Smooth muscle cell (in vitro differentiated cells): Measurements from ENCODE around the gene APPL2. TPM values are rescaled to one million over a fixed set of nuclear protein-coding genes. Genes with fewer than 3 reads are reported as not detected.

ENCODE experiments used
- DNase-seq: peaks from one replicate; lab custom pipeline; 2025; ENCODE audit not compliant: unreplicated experiment; lab: John Stamatoyannopoulos, UW
- H2AFZ ChIP-seq: fragments of 200-600 bp; sonication (generic); 2 replicates; pipeline ENCODE4 v1.6.0; 2016; ENCODE audit warnings: antibody characterized with exemption, low read depth, mild to moderate bottlenecking
- H3F3A ChIP-seq: fragments of 200-600 bp; sonication (generic); 2 replicates; pipeline ENCODE4 v1.6.0; 2017; ENCODE audit warnings: antibody characterized with exemption, low read depth
- H3K27ac ChIP-seq: fragments of 200-600 bp; sonication (generic); 2 replicates; pipeline ENCODE4 v1.5.1; 2016; ENCODE audit warnings: low read depth, mild to moderate bottlenecking
- H3K27me3 ChIP-seq: fragments of 200-600 bp; sonication (generic); 2 replicates; pipeline ENCODE4 v1.6.1; 2016; ENCODE audit warnings: low read depth, mild to moderate bottlenecking
- H3K36me3 ChIP-seq: fragments of 200-600 bp; sonication (generic); 2 replicates; pipeline ENCODE4 v1.5.1; 2016; ENCODE audit warnings: low read depth
- H3K4me1 ChIP-seq: fragments of 200-600 bp; sonication (generic); 2 replicates; pipeline ENCODE4 v1.5.1; 2016; ENCODE audit warnings: low read depth
- H3K4me2 ChIP-seq: fragments of 200-600 bp; sonication (generic); 2 replicates; pipeline ENCODE4 v1.6.0; 2016; ENCODE audit warnings: mild to moderate bottlenecking
- H3K4me3 ChIP-seq: fragments of 200-600 bp; sonication (generic); 2 replicates; pipeline ENCODE4 v1.5.1; 2016; ENCODE audit warnings: mild to moderate bottlenecking
- H3K79me2 ChIP-seq: fragments of 200-600 bp; sonication (generic); 2 replicates; pipeline ENCODE4 v1.6.0; 2016; ENCODE audit warnings: low read depth, mild to moderate bottlenecking
- H3K9ac ChIP-seq: fragments of 200-600 bp; sonication (generic); 2 replicates; pipeline ENCODE4 v1.6.0; 2016; ENCODE audit warnings: low read depth
- H3K9me3 ChIP-seq: fragments of 200-600 bp; sonication (generic); replicated peaks from 2 replicates; pipeline ENCODE4 v1.5.1; 2016; ENCODE audit warnings: low read depth
- H4K20me1 ChIP-seq: fragments of 200-600 bp; sonication (generic); 2 replicates; pipeline ENCODE4 v1.6.0; 2016; ENCODE audit warnings: low read depth
- CTCF ChIP-seq: fragments of 200-600 bp; sonication (generic); IDR thresholded peaks from 2 replicates; pipeline ENCODE4 v1.5.1; 2017; ENCODE audit warnings: borderline replicate concordance, mild to moderate bottlenecking, antibody characterized with exemption; ENCODE audit not compliant: insufficient read depth, poor library complexity, severe bottlenecking
- WGBS: methylation state at CpG from one replicate; pipeline ENCODE4 v1.1.7; 2016; ENCODE audit warnings: low lambda C conversion rate; 5-methylcytosine and 5-hydroxymethylcytosine counted together
- polyA plus RNA-seq: library from polyadenylated mRNA; unstranded; fragments of >200 nt; fragmentation: Nextera tagmentation; extraction: Ambion mirVana; gene quantifications from 2 replicates; pipeline ENCODE4 v1.2.1, GENCODE V29; 2016
- total RNA-seq: library from RNA; depleted of rRNA; stranded (reverse); fragments of >200 nt; gene quantifications from 2 replicates; pipeline ENCODE4 v1.2.3, GENCODE V29; 2014

The APPL2 gene
- total and polyA plus RNA-seq, 2 experiments from 2014 or later: 19.8 to 22.4 TPM

- WGBS: 86% methylated on average over 1 of the region's 1 CpG
- Histone ChIP-seq H4K20me1 (no peaks in the 10 kb centered on the region), H3K9me3 (no peaks in the 10 kb centered on the region), H3K4me3 (no peak overlapping the region), H3K27me3 (no peaks in the 10 kb centered on the region), H3K4me1 (no peaks in the 10 kb centered on the region), H3K4me2 (no peak overlapping the region), H3K36me3 (no peaks in the 10 kb centered on the region), H2AFZ (no peak overlapping the region), H3K79me2 (peaks cover 3% of the 10 kb centered on the region), H3K9ac (no peak overlapping the region), H3K27ac (no peak overlapping the region), H3F3A (no peaks in the 10 kb centered on the region)
- no peak for TF ChIP-seq CTCF
- DNase-seq: no peak
Observed at GRCh38 chr12:105240228-105240627, 4.3 kb upstream of the APPL2 start.

GRCh38 chr12:105239304-105239703, 3.3 kb upstream of the APPL2 start:
- Histone ChIP-seq H3K4me2 (no peak overlapping the region), H3K79me2 (peaks cover 12% of the 10 kb centered on the region), H3K4me3 (no peak overlapping the region), H4K20me1 (no peaks in the 10 kb centered on the region), H3K27me3 (no peaks in the 10 kb centered on the region), H3K9me3 (no peaks in the 10 kb centered on the region), H3F3A (no peaks in the 10 kb centered on the region), H3K9ac (no peak overlapping the region), H2AFZ (no peak overlapping the region), H3K36me3 (no peaks in the 10 kb centered on the region), H3K4me1 (peaks cover 9% of the 10 kb centered on the region), H3K27ac (no peak overlapping the region)
- DNase-seq: no peak
- no peak for TF ChIP-seq CTCF
- WGBS: 82% methylated on average over 5 of the region's 5 CpGs

GRCh38 chr12:105237666-105238065, 1.7 kb upstream of the APPL2 start:
- Histone ChIP-seq H3F3A (peaks cover 11% of the 10 kb centered on the region), H3K27ac (no peak overlapping the region), H3K4me2 (no peak overlapping the region), H3K36me3 (no peaks in the 10 kb centered on the region), H3K27me3 (no peaks in the 10 kb centered on the region), H3K4me1 (peaks cover 26% of the 10 kb centered on the region), H3K4me3 (no peak overlapping the region), H2AFZ (no peak overlapping the region), H3K79me2 (peaks cover 28% of the 10 kb centered on the region), H3K9me3 (no peaks in the 10 kb centered on the region), H4K20me1 (peaks cover 13% of the 10 kb centered on the region), H3K9ac (no peak overlapping the region)
- no peak for DNase-seq
- TF ChIP-seq CTCF: no peak
- WGBS: 93% methylated on average over 2 of the region's 2 CpGs

GRCh38 chr12:105235281-105235731, 668 bp downstream of the APPL2 start:
- Histone ChIP-seq H3K9me3 (no peaks in the 10 kb centered on the region), H3K27ac (peak overlapping the region; percentile 98), H3K4me2 (peak overlapping the region; percentile 92), H3K4me1 (peaks cover 26% of the 10 kb centered on the region), H3K27me3 (no peaks in the 10 kb centered on the region), H4K20me1 (peaks cover 13% of the 10 kb centered on the region), H3K36me3 (no peaks in the 10 kb centered on the region), H3K4me3 (peak overlapping the region; percentile 96), H3K9ac (peak overlapping the region; percentile 92), H2AFZ (peak overlapping the region; percentile 76), H3F3A (peaks cover 11% of the 10 kb centered on the region), H3K79me2 (peaks cover 52% of the 10 kb centered on the region)
- no peak for TF ChIP-seq CTCF
- 8% methylated on average over 9 of the region's 9 CpGs for WGBS
- DNase-seq: no peak
